IPS-NIHi7 (cell line): ENCODE measurements around the gene GRAMD2A.
"Not testable (repeated sequence)": the region's sequence is repeated elsewhere in the genome, so short reads cannot be mapped to it uniquely, and the experiment has no call there.

ENCODE experiments used
- DNase-seq: peaks from one replicate; pipeline ENCODE4 v3.0.0; 2012; ENCODE audit warnings: mixed read lengths; ENCODE audit errors: extremely low spot score

Gene GRAMD2A

DNA sequence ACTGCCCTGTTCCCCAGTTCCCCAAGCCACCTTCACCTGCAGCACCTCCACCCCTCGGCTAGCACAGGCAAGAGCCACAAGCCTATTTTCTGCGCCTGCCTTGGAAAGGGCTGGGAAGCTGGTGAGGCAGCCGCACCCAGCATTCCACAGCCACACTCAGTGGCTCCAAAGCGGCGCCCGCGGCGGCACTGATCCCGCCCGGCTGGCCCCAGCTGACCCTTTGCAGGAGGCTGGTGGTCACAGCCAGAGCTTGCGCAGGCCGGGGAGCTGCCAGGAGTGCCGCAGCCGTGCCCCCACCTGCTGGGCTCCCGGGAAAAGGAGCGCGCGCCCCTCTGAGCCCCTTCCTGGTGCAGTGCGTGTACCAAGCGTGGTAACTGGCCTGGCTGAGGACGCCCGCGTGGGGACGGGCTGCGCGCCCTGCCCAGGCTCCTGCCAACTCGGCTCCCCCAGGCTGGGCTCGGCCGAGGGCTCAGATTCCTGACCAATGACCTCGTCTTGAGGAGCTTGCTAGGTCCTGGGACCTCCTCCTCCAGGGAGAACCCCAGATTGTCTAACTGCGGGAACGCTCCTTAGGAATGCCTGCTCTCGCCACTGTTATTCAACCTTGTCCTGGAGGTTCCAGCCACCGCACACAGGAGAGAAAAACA lies 13.3 kb downstream of the GRAMD2A start:
- DNase-seq, result peak; percentile 72

DNA sequence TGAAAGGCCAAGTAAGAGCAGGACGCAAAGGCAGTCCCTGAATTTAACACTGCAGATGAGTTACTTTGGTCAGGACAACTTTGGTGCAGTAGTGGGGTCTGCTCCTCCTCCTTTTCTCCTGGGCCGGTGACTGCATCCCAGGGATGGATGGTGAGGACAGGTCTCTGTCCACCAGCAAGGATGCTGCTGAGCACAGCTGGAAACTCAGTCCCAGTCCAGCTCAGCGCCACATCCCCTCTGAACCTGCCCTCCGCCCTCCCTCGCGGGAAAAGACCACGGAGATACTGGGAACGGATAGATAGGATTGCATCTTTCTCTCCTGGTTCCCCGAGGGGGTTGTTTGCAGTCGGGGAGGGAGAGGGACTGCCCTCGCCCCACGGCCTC lies 13.8 kb downstream of the GRAMD2A start:
- DNase-seq, result no peak

DNA sequence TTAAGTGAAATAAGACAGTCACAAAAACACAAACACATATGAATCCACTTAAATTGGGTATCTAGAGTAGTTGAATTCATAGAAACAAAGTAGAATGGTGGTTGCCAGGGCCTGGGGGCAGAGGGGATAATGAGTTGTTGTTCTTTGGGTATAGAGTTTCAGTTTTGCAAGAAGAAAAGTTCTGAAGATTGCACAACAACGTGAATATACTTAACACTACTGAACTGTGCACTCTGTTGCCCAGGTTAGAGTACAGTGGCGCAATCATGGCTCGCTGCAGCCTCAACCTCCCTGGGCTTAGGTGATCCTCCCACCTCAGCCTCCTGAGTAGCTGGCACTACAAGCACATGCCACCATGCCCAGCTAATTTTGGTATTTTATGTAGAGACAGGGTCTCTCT lies 14.9 kb downstream of the GRAMD2A start:
- no peak for DNase-seq

DNA sequence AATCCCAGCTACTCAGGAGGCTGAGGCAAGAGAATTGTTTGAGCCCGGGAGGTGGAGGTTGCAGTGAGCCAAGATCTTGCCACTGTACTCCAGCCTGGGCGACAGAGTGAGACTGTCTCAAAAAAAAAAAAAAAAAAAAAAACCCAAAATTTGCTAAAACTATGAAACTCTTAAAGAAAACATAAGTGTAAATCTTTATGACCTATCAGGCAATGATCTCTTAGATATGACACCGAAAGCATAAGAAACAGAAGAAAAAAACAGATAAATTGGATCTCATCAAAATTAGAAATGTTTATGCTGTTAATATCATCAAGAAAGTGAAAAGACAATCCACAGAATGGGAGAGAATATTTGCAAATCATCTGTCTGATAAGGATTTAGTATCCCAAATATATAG lies 15.3 kb downstream of the GRAMD2A start:
- no peak for DNase-seq

DNA sequence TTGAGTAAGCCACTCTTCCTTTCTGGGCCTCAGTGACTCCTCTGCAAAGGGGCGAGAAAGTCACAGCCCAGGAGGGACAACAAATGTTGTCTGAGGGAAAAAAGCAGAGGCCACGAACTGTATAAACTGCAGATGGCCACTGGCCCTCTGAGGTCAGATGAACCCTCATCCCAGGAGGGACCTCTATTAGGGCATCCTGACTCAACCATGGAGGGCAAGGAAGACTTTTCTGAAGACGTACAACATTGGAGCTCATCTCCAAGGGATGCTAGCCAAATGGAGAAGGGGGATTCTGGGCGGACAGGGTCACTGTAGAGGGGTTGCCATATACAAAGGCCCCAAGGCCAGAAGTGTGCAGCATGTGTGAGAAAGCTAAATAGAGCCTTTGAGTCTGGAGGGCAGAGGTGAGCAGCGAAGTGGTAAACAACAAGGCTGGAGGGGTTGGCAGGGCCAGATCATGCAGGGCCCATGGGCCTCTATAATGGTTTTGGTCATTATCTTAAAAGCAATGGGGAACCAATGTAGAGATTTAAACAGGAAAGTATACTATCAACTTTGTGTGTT lies 16.7 kb downstream of the GRAMD2A start:
- DNase-seq, result no peak

DNA sequence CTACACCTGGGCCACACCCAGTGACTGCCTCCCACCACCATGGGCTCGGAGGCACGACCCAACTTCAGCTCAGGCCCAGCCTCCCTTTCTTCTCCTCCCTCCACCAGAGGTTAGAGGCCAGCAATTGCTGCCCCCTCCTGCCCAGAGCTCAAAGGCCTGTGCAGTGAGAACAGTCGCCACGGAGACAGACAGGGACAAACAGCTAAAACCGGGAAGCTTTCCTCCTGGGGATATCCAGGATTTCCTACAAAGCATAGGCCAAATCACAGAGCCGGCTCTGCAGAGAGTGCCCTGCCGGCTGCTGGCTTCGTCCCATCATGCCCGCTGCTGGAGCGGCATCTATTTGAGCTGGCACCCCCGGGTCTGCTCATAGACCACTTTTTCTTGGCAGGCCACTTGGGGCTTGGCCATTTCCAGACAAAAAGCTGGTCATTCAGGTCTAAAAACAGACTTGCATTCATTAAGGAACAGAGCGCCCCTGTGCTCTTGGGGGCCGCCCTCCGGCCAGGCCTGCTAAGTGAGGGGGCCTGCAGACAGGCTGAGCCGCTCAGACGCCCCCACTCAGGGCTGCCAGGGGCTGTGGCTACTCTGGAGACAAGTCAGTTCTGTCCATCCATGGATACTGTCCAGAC lies 17.5 kb downstream of the GRAMD2A start:
- DNase-seq, result no peak

DNA sequence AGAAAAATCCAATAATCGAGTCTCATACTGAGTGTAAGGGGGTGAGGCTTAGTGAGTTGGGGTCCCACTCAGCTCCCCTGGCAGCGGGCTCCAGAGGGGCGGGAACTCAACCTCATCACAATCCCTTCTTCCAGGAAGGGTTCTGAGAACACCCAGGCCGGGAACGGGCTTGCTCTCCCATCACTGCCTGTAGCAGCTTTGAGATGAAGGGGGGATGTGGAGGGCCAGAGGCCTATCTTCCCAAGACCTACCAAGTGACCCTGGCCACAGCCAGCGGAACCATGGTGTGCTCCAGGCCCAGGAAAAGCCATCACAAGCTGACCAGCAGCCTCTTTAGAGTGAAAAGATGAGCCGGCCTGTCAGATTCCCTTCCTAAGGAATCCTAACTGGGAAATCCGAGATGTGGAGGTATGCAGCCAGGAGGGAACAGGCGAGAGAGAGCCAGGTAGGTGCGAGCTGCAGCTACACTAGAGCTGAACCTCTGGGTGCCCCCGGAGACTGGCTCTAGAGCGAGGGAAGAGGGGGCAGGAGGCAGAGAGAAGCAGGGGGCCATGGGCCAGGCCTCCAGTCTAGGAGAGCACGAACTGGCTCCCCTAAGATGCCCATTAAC lies 18.5 kb downstream of the GRAMD2A start:
- no peak for DNase-seq

DNA sequence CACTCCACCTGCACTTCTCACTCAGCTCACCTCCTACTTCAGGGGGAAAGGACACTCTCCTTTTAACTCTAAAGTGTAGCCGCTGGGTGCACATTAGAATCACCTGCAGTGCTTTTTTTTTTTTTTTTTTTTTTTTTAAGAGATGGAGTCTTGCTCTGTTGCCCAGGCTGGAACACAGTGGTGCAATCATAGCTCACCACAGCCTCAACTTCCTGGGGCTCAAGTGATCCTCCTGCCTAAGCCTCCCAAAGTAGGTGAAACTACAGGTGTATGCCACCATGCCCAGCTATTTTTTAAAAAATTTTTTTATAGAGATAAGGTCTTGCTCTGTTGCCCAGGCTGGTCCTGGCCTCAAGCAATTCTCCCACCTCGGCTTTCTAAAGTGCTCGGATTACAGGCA lies 20.8 kb downstream of the GRAMD2A start:
- no peak for DNase-seq

DNA sequence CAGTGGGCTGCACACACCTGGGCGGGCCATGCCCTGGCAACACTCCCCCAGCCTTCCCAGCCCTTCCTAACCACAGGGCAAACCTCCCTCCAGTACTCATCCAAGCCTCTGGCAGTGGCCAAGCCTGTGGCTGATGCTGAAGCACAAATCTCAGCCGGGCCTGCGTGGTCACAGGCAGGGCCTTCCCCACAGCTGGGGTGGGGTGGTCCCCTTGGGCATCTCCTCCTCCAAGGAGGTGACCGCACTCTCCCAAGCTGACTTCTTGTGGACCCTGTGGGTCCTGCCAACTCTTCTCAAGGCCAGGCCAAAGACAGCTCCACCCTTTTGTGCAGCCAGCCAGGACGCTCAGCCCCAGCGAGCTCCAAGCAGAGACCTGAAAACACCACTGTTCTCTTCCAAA lies 21.4 kb downstream of the GRAMD2A start:
- DNase-seq, result no peak

DNA sequence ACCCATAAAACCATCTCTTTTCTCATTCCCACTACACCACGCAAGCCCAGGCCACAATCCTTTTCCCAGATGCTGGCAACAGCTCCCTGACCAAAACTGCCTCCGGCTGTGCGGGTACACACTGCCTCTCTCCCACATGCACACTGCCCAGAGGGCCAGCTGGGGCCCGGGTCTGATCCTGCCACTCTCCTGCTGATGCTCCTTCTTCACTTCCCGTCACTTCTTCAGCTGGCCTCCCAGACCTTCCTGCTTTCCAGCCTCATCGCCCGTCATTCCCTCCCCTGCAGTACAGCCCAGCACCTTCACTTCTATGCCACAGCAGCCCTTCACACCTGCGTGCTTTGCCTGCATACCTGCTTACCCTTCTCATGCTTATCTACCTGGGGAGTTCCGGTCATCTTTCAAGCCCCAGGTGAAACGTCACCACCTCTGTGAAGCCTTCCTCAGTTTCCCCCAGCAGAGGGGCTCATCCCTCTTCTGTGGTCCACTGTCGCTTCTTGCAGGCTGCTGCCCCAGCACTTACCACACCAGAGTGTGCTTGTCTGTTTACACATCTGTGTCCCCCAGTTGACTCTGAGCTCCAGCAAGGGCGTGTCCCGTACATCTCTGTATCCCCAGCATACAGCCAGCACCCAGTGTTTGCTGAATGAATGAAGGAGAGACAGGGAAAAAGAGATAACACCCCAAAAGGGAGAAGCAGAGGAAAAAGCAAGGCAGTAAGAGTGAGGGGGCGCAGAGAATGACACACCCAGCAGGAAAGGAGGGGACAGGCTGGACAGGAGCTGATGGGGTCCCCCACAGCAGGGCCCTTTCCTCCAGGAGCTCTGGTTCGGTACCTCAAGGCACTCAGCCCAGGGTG lies 22.2 kb downstream of the GRAMD2A start:
- DNase-seq, result no peak

DNA sequence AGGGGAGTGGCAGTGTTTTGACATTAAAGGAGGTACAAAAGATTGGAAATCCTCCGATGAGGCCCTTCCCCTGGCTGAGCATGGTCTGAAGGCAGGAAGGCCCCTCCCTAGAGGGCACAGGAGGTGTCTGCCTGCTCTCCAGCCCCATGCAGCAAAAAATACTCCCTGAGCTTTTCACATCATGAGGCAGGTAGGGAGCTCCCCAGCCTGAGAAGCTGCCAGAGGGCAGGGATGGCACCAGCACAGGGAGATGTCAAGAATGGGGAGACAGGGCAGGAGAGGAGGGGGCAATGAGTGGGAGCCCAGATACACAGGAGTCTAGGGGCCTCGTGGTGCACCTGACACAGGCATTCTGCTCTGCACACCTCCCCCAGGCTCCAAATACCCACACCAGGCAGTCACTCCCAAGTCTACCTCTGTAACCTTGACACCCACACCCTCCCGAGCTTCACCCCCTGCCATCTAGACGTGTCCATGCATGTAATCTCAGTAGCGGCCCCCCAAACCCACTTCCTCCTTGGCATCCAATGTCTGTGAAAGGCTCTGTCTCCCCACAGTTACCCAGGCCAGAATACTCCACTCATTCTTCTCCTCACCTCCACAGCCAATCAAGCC lies 22.9 kb downstream of the GRAMD2A start:
- DNase-seq, result no peak

DNA sequence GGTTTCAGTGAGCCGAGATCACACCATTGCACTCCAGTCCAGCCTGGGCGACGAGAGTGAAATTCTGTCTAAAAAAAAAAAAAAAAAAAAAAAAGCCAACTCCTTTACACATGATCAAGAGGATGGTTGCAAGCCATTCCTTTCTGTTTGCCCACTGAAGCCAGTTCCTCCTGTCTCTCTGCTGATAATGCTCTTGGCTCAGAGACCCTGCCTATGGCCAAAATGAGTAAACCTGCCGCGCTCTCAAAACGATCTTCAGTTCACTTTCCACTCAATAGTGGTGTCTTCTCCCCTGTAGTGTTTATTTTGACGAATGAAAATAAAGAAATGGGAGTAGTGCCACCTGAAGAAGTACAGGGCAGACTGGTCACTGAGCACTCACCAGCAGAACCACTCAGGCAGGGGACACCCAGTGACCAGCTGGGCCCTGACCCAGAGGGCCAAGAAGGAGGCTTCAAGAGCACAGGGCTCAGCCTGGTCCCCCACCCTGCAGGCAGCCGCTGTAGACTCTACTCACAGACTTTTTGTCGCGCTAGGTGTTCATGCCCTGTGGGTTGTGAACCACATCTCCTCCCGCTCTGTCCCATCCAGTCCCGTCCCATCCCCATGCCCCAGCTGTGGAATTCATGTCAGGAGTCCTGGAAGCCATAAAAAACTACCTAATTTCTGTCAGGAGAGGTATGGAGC lies 23.6 kb downstream of the GRAMD2A start:
- DNase-seq, result no peak

DNA sequence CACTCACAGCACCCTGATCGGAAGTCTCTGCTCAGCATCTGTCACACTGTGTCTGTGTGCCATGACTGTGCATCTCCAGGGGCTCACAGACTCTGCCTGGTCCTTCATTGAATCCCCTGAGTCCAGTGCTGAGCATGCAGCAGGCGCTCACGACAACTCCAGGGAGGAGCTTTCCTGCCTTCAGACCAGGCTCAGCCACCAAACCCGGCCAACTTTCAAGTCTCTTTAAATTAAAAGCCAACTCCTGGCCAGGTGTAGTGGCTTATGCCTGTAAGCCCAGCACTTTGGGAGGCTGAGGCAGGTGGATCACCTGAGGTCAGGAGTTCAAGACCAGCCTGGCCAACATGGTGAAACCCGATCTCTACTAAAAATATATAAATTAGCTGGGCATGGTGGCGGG lies 24.2 kb downstream of the GRAMD2A start:
- peak; percentile 3 for DNase-seq

DNA sequence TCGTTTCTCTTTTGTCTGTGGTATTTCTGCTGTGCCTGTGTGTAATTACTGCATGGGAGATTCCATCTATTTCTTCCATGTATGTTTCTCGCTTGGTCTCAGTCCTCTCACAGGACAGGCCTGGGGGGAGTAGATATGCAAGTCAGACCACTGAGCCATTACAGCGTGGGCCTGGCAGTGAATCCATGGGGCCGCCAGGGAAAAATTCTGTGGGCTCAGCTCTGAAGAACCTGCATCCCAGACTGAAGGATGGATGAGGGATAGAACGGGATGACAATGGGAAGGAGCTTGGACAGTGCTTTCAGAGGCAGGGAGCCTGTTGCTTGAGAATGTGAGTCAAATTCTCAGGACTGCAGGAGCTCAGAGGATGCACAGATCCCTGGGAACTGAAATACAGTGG lies 24.8 kb downstream of the GRAMD2A start:
- DNase-seq, result peak; percentile 3

DNA sequence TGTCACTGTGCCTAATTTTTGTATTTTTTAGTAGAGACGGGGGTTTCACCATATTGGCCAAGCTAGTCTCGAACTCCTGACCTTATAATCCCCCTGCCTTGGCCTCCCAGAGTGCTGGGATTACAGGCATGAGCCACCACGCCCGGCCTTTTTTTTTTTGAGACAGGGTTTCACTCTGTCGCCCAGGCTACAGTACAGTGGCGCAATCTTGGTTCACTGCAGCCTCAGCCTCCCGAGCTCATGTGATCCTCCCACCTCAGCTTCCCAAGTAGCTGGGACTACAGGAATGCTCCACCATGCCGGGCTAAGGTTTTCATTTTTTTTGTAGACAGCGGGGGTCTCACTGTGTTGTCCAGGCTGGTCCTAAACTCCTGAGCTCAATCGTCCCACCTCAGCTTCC lies 25.6 kb downstream of the GRAMD2A start:
- not testable (repeated sequence) for DNase-seq

DNA sequence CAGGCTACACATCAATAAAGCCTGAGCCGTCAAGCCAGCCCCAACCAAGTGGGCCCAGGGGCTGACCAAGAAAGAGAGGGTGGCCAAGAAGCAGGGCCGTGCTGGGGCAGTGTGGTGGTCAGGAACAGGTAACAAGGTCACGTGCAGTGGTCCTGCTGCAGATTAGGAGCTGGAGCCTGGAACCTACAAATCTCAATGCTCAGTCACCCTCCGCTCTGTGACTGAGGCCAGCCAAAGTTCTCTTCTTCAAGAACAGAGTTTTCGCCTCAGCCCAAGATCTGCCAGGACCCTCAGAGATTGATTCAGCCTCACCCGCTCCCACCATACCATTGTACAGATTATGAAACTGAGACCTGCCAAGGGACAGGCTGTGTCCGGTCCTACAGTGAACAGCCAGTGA lies 26.9 kb downstream of the GRAMD2A start:
- DNase-seq, result no peak

DNA sequence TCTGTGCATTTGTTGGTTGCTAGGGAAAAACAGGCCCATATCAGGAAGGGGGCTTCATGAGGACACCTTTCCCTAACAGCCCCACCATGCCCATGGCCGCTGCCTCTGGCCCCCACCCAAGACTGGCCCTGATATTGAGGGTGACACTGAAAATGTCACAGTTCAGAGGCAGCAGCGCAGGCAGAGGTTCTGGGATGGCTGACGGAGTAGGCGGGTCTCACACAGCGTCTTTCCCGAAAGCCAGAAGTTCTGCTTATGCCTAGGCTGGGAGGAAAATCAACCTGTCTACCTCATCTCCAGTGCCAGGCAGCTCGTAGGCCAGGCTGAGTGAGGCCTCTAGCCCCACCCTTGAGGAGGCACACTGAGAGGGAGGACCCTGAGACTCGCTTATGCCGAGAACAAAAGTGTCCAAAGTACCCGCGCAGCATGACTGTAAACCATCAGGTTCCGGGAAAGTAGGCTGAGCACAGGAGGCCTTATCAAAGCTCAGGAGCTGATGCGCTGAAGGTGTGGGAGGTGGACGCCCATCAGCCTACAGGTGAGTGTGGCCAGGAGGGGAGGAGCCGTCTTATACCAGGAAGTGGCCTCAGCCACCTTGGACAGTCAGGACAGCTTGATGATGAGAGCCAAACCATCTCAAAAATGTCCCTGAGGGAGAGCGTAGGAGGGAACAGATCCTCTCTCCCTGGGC lies 27.5 kb downstream of the GRAMD2A start:
- no peak for DNase-seq

DNA sequence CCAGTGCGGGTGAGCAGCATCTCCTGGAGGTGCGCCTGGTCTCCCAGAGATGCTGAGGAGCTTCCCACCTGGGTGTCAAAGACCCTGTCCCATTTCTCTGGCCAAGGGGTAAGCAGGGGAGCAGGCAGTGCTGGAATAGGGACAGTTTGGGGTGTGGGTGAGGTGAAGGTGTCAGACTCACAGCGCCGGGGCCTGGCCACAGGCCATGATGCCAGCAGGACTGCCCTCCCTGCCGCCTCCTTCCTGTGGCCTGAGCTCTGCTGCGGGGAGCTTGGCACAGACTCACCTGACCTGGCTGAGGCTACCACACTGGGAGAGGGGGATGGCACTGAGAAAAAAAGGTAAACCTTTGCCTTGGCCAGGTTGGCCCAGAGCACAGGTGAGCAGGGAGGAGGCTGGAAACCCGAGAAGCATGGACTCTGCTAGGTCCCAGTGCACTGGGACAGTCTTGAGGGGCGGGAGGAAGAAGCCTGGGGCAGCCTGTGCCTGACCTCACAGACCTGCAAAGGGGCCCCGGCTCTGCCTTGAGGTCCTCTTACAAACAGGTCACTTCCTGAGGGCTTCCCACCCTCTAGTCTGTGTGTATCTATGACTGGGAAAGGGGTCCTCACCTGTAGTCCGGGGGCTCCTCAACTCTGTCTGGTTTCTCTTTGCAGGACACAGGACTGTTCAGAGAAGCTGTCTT lies 28.2 kb downstream of the GRAMD2A start:
- DNase-seq, result no peak

DNA sequence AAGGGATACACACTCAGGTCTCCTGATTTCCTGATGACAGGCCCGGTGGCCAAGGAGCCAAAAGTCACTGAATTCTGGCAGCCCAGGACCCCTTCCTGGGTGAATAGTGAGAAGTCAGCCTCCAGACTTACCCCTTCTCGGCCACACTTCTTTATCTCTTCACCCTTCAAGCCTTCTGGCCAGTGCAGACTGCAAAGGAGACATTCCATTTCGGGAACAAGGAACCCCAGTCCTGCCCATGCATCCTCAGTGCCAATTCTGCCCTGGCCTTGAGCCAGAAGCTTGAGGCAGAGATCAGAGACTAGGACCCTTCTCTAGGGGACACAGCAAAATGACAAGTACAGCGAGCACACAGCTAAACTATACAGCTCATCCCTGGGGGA lies 28.8 kb downstream of the GRAMD2A start:
- no peak for DNase-seq
